ENCODE measurements around the gene ULK1.
"Not testable (repeated sequence)": the region's sequence is repeated elsewhere in the genome, so short reads cannot be mapped to it uniquely, and the experiment has no call there.

Gene ULK1

DNA sequence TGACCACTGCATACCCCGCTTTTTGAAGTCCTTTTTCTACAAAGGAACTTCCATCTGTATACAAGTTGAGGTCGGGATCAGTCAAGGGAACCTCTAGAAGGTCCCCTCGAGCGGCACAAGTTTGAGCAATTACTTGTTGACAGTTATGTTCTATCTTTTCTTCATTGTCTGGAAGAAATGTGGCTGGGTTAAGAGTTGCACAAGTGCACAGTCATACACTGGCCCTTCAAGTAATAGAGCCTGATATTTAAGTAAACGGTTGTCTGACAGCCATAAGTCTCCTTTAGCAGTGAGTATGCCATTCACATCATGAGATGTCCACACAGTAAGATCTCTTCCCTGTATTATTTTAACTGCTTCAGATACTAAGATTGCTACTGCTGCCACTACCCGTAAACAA, 19.4 kb upstream of the ULK1 start:
- not testable (repeated sequence) for H3K27me3 ChIP-seq (ENCODE audit: insufficient read depth, low read length); H3K27ac ChIP-seq (ENCODE audit: low read depth, low read length); H3K4me3 ChIP-seq (ENCODE audit: low read length); H3K9me3 ChIP-seq (ENCODE audit: insufficient read depth, low read depth, low read length); H3K9ac ChIP-seq (ENCODE audit: low read depth, low read length); H3K36me3 ChIP-seq (ENCODE audit: insufficient read depth, low read length)
- peaks cover 20% of the 10 kb centered on the region; the same call in 1 of the 2 replicates for H3K4me1 ChIP-seq (ENCODE audit: insufficient read depth, low read length)
- 94% methylated on average over 6 of the region's 6 CpGs for WGBS

DNA sequence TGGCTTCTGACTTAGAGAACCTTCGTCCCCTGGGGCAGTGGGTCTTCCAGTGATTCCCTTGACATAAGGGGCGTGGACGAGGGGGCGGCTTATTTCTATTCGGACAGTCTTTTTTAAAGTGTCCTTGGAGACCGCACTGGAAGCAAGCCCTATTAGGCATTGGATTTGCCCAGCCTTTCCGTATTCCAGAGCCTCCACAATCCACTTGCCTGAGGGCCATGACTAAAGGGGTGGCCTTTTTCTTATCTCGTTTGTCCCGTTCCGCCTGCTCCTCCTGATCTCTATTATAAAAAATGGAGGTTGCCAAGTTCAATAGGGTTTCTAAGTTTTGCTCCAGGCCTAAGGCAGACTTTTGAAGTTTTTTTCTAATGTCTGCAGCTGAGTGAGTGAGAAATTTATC, 17.2 kb upstream of the ULK1 start:
- not testable (repeated sequence) for H3K27ac ChIP-seq (ENCODE audit: low read depth, low read length); H3K9me3 ChIP-seq (ENCODE audit: insufficient read depth, low read depth, low read length); H3K27me3 ChIP-seq (ENCODE audit: insufficient read depth, low read length); H3K9ac ChIP-seq (ENCODE audit: low read depth, low read length); H3K36me3 ChIP-seq (ENCODE audit: insufficient read depth, low read length); H3K4me3 ChIP-seq (ENCODE audit: low read length)
- H3K4me1 ChIP-seq (ENCODE audit: insufficient read depth, low read length), result peaks cover 29% of the 10 kb centered on the region
- 91% methylated on average over 10 of the region's 10 CpGs for WGBS

DNA sequence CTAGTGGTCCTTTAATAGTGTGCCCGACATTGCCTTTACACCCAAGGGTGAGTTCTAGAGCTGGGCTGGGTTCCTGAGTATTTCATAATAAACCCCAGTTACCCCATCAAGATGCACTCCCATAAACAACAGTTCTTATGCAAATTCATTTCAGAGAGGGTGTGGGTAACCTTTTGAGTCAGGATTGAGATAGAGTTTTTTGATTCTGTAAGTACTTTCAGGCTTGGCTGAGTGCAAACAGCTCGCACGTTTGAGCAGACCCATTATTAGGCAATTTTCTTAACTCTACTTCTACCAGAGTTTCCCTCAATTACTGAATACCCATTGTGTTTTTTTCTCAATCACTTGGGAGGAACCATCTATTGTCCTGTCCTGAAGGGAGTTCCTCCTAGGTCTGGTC, 16.0 kb upstream of the ULK1 start:
- not testable (repeated sequence) for H3K27me3 ChIP-seq (ENCODE audit: insufficient read depth, low read length); H3K9ac ChIP-seq (ENCODE audit: low read depth, low read length); H3K36me3 ChIP-seq (ENCODE audit: insufficient read depth, low read length); H3K27ac ChIP-seq (ENCODE audit: low read depth, low read length); H3K4me3 ChIP-seq (ENCODE audit: low read length); H3K9me3 ChIP-seq (ENCODE audit: insufficient read depth, low read depth, low read length)
- 48% methylated on average over 3 of the region's 3 CpGs for WGBS
- H3K4me1 ChIP-seq (ENCODE audit: insufficient read depth, low read length), result peaks cover 29% of the 10 kb centered on the region

DNA sequence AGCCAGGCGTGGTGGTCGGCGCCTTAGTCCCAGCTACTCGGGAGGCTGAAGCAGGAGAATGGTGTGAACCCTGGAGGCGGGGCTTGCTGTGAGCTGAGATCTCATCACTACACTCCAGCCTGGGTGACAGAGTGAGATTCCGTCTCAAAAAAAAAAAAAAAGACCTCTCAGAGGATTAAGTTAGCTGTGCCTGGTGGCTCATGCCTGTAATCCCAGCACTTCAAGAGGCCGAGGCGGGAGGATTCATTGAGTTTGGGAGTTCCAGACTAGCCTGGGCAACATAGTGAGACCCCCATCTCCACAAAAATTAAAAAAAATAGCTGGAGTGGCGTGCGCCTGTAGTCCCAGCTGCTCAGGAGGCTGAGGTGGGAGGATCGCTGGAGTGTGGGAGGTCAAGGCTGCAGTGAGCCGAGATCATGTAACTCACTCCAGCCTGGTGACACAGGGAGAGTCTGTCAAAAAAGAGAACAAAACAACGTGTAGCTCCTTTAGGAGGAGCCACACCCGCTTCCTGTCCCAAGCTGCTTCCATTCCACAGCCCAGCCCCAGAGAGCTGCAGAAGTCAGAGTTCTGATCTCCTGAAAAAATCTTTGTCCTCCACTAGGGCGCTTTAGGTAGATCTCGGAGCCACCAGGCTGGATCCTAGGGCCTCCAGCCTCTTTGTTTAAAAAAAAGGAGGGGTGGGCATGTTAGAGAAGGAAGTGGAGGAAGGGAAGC, 11.5 kb upstream of the ULK1 start:
- Histone ChIP-seq H3K9me3 (ENCODE audit: insufficient read depth, low read depth, low read length) (0 out of 2 replicates have a peak, but pooled peaks cover 4% of the 10 kb centered on the region), H3K9ac (ENCODE audit: low read depth, low read length) (no peak overlapping the region), H3K36me3 (ENCODE audit: insufficient read depth, low read length) (no peaks in the 10 kb centered on the region), H3K4me1 (ENCODE audit: insufficient read depth, low read length) (peaks cover 28% of the 10 kb centered on the region), H3K27me3 (ENCODE audit: insufficient read depth, low read length) (no peaks in the 10 kb centered on the region), H3K27ac (ENCODE audit: low read depth, low read length) (no peak overlapping the region), H3K4me3 (ENCODE audit: low read length) (no peak overlapping the region)
- WGBS, result 88% methylated on average over 16 of the region's 16 CpGs

DNA sequence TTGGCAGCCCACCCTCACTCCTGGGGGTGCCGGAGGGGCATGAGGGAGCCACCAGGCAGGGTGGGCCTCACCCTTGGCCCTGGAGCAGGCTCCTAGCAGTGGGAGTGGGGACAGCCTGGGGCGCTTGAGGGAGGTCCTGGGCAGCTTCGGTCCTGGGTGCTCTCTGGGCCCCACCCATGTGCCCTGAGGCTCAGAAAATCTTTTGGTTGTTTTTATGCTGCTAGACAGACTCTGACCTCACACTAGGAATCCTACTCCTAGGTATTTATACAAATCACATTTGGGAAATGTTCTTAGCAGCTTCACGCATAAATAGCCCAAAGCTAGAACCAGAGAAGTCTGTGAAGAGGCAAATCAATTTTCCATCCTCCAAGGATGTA, 10.9 kb upstream of the ULK1 start:
- H3K36me3 ChIP-seq (ENCODE audit: insufficient read depth, low read length), result no peaks in the 10 kb centered on the region
- H3K4me3 ChIP-seq (ENCODE audit: low read length), result no peak overlapping the region
- H3K27me3 ChIP-seq (ENCODE audit: insufficient read depth, low read length), result no peaks in the 10 kb centered on the region
- no peak overlapping the region for H3K9ac ChIP-seq (ENCODE audit: low read depth, low read length)
- no peak overlapping the region for H3K27ac ChIP-seq (ENCODE audit: low read depth, low read length)
- 0 out of 2 replicates have a peak, but pooled peaks cover 4% of the 10 kb centered on the region for H3K9me3 ChIP-seq (ENCODE audit: insufficient read depth, low read depth, low read length)
- H3K4me1 ChIP-seq (ENCODE audit: insufficient read depth, low read length), result peaks cover 22% of the 10 kb centered on the region
- WGBS, result 96% methylated on average over 4 of the region's 4 CpGs

DNA sequence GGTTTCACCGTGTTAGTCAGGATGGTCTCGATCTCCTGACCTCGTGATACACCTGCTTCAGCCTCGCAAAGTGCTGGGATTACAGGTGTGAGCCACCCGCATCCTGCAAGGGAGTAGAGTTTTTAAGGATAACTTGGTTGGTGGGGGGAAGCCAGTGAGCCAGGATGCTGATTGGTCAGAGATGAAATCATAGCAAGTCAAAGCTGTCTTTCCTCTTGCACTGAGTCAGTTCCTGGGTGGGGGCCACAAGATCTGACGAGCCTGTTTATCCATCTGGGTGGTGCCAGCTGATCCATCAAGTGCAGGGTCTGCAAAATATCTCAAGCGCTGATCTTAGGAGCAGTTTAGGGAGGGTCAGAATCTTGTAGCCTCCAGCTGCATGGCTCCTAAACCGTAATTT, 9.3 kb upstream of the ULK1 start:
- H3K27ac ChIP-seq (ENCODE audit: low read depth, low read length); H3K9ac ChIP-seq (ENCODE audit: low read depth, low read length); H3K9me3 ChIP-seq (ENCODE audit: insufficient read depth, low read depth, low read length); H3K36me3 ChIP-seq (ENCODE audit: insufficient read depth, low read length); H3K27me3 ChIP-seq (ENCODE audit: insufficient read depth, low read length); H3K4me1 ChIP-seq (ENCODE audit: insufficient read depth, low read length); H3K4me3 ChIP-seq (ENCODE audit: low read length): not testable (repeated sequence)
- 95% methylated on average over 8 of the region's 8 CpGs for WGBS

DNA sequence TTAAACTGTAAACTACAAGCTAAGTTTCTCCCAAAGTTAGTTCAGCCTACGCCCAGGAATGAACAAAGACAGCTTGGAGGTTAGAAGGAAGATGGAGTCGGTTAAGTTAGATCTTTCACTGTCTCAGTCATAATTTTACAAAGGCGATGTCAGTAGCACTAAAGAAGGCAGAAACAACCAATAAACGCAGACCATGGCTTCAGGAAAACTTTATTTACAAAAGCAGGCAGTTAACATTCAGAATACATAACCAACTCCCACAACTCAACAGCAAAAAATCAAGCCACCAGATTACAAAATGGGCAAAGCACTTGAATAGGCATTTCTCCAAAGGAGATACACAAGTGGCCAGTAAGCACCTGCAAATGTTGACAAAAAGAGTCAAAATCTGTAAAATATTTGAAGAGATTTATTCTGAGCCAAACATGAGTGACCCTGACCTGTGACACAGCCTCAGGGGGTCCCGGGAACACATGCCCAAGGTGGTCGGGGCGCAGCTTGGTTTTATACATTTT, 8.8 kb upstream of the ULK1 start:
- 0 out of 2 replicates have a peak, but pooled peaks cover 4% of the 10 kb centered on the region for H3K9me3 ChIP-seq (ENCODE audit: insufficient read depth, low read depth, low read length)
- peaks cover 4% of the 10 kb centered on the region; the same call in 1 of the 2 replicates for H3K4me1 ChIP-seq (ENCODE audit: insufficient read depth, low read length)
- WGBS, result 96% methylated on average over 6 of the region's 7 CpGs
- H3K36me3 ChIP-seq (ENCODE audit: insufficient read depth, low read length), result no peaks in the 10 kb centered on the region
- H3K9ac ChIP-seq (ENCODE audit: low read depth, low read length), result no peak overlapping the region
- H3K27me3 ChIP-seq (ENCODE audit: insufficient read depth, low read length), result no peaks in the 10 kb centered on the region
- no peak overlapping the region for H3K4me3 ChIP-seq (ENCODE audit: low read length)
- no peak overlapping the region for H3K27ac ChIP-seq (ENCODE audit: low read depth, low read length)

DNA sequence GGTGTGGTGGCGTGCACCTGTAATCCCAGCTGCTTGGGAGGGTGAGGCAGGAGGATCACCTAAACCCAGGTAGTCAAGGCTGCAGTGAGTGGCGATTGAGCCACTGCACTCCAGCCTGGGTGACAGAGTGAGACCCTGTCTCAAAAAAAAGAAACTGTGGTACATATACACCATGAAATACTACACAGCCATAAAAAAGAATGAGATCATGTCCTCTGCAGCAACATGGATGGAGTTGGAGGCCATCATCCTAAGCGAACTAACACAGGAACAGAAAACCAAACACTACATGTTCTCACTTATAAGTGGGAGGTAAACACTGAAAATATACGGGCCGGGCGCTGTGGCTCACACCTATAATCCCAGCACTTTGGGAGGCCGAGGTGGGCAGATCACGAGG, 2.7 kb upstream of the ULK1 start:
- not testable (repeated sequence) for H3K27me3 ChIP-seq (ENCODE audit: insufficient read depth, low read length); H3K36me3 ChIP-seq (ENCODE audit: insufficient read depth, low read length); H3K4me3 ChIP-seq (ENCODE audit: low read length); H3K9ac ChIP-seq (ENCODE audit: low read depth, low read length); H3K4me1 ChIP-seq (ENCODE audit: insufficient read depth, low read length); H3K9me3 ChIP-seq (ENCODE audit: insufficient read depth, low read depth, low read length); H3K27ac ChIP-seq (ENCODE audit: low read depth, low read length)
- WGBS, result 86% methylated on average over 8 of the region's 8 CpGs

DNA sequence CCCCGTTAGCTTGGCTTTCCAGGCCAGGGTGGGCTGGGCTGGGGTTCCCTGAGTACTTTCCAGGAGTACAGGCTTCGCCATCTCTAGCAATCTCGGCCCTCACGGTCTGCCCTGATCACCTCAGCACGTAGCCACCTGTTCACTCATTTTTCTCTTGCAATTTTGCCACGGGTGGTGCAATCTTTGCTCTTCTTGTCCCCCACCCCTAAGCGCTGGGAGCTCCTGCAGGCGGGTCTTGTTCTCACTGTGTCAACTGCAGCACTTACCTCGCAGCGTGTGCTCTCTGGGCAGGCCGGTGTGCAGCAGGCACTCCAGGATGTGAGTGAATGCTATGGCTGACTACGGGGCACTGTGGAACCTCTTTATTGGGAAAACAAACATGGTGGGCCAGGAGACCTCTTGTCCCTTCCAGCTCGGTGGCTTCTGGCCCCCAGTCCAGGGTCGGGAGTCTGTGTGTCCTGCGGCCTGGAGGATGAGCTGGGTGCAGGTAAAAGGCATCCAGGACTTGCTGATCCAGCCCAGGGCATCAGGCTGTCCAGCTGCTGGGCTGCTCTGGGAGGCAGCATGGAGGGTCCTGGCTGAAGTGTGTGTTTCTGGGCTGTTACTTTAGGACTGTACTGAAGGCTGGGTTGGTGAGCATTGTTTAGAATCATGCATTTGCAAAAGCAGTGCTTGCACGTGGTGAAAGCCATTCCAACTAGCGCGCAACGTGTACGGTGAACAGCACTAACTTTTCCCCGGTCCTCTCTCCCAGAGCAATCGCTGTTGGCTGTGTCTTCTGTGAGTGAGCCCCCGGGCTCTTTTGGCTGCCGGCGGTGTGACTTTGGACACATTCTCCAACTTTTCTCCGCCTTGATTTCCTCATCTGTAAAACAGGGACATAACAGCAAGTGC, 1.5 kb upstream of the ULK1 start:
- no peak overlapping the region for H3K9ac ChIP-seq (ENCODE audit: low read depth, low read length)
- H3K4me1 ChIP-seq (ENCODE audit: insufficient read depth, low read length), result peaks cover 5% of the 10 kb centered on the region; the same call in 1 of the 2 replicates
- WGBS, result 83% methylated on average over 26 of the region's 26 CpGs
- no peak overlapping the region for H3K4me3 ChIP-seq (ENCODE audit: low read length)
- H3K27ac ChIP-seq (ENCODE audit: low read depth, low read length), result no peak overlapping the region
- no peaks in the 10 kb centered on the region for H3K27me3 ChIP-seq (ENCODE audit: insufficient read depth, low read length)
- peaks cover 9% of the 10 kb centered on the region for H3K36me3 ChIP-seq (ENCODE audit: insufficient read depth, low read length)
- H3K9me3 ChIP-seq (ENCODE audit: insufficient read depth, low read depth, low read length), result no peaks in the 10 kb centered on the region

DNA sequence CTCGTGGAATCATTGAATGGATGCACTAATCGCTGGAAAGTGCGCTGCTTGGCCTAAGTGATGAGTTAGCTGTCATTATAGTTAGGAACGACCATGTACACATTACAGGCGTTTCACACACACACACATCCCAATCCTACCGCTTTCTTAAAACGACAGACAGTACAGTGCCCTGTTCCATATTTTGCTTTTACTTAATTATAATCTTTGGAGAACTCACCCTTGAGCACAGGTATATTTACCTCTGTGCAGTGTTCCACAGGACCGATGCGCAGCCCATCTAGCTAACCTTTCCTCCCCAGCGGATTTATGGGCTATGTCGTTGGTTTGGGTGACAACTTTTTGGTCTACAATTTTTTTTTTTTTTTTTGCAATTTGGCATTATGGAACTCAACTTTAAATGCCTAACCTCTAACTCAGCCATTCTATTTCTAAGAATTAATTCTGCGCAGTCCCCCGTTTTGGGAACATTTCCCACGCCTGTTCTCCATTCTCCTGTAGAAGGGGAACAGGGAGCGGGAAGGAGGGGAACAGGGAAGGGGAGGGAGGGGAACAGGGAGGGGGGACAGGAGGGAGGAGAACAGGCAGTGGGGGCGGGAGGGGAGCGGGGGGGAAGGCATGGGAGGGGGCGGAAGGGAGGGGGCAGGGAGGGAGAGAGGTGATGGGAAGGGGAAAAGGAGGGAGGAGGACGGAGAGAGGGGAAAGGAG, 663 bp upstream of the ULK1 start:
- WGBS, result 66% methylated on average over 18 of the region's 19 CpGs
- Histone ChIP-seq H3K9me3 (ENCODE audit: insufficient read depth, low read depth, low read length) (no peaks in the 10 kb centered on the region), H3K27ac (ENCODE audit: low read depth, low read length) (no peak overlapping the region), H3K4me1 (ENCODE audit: insufficient read depth, low read length) (peaks cover 5% of the 10 kb centered on the region; the same call in 1 of the 2 replicates), H3K27me3 (ENCODE audit: insufficient read depth, low read length) (no peaks in the 10 kb centered on the region), H3K9ac (ENCODE audit: low read depth, low read length) (no peak overlapping the region), H3K4me3 (ENCODE audit: low read length) (0 out of 2 replicates have a peak overlapping the region, but pooled peaks have one; percentile 18), H3K36me3 (ENCODE audit: insufficient read depth, low read length) (peaks cover 10% of the 10 kb centered on the region)

Measured in HUES64 (cell line).